NCI-H345 treated with DMSO at 0.1 percent for 48 hours (cell line): ENCODE measurements around the gene H2AZ2.
"Not testable (repeated sequence)": the region's sequence is repeated elsewhere in the genome, so short reads cannot be mapped to it uniquely, and the experiment has no call there.

ENCODE experiments used
- DNase-seq: peaks from one replicate; lab custom pipeline; 2025; ENCODE audit not compliant: unreplicated experiment; lab: John Stamatoyannopoulos, UW

Gene H2AZ2

GRCh38 chr7:44823255-44823781, 24.6 kb downstream of the H2AZ2 start:
- no peak for DNase-seq

- DNase-seq, result no peak
These were observed 28.6 kb downstream of the H2AZ2 start for GRCh38 chr7:44819292-44819691.

- DNase-seq, result no peak
These were observed 33.0 kb downstream of the H2AZ2 start for GRCh38 chr7:44814919-44815318.

DNA sequence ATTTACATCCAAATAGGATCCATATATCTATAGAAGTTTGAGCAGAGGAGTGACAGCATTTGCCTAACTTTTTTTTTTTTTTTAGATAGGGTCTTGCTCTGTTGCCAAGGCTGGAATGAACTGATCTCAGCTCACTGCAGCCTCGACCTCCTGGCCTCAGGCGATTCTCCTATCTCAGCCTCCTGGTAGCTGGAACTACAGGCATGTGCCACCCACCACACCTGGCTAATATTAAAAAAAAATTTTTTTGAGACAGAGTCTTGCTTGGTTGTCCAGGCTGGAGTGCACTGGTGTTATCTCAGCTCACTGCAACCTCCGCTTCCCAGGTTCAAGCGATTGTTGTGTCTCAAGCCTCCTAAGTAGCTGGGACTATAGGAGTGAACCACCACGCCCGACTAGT, 36.3 kb downstream of the H2AZ2 start:
- DNase-seq, result no peak

DNA sequence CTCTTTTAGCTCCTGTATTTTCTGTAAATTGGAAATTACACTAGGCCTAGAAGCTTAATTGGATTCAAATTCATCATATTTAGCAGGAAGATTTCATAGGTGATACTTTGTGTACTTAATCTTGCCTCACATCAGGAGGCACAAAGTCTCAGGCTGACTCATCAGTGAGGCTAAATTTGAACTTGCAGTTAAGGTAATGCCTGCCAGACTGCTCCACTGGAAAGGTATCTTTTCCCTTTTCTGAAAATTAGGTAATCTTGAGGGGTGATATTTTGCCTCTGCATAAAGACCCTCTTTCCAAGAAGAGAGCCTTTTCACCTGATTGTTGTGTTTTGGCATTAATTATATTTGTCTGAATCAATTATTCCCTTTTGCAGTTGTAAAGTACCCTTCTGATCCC, 36.8 kb downstream of the H2AZ2 start:
- DNase-seq, result no peak

DNA sequence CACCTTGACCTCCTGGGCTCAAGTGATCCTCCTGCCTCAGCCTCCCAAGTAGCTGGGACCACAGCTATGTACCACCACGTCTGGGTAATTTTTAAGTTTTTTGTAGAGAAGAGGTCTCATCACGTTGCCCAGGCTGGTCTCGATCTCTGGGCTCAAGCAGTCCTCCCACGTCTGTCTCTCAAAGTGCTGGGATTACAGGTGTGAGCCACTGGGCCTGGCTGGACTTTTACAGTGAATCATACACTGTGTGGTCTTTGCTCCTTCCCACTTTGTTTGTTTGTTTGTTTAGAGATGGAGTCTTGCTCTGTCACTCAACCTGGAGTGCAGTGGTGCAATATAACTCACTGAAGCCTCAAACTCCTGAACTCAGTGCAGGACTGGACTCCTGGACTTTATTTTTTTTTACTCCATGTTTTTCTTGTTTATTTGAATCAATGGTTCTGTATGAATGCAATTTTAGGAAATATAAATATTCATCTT, 38.9 kb downstream of the H2AZ2 start:
- DNase-seq, result no peak

GRCh38 chr7:44805950-44806349, 41.9 kb downstream of the H2AZ2 start:
- DNase-seq, result no peak

DNA sequence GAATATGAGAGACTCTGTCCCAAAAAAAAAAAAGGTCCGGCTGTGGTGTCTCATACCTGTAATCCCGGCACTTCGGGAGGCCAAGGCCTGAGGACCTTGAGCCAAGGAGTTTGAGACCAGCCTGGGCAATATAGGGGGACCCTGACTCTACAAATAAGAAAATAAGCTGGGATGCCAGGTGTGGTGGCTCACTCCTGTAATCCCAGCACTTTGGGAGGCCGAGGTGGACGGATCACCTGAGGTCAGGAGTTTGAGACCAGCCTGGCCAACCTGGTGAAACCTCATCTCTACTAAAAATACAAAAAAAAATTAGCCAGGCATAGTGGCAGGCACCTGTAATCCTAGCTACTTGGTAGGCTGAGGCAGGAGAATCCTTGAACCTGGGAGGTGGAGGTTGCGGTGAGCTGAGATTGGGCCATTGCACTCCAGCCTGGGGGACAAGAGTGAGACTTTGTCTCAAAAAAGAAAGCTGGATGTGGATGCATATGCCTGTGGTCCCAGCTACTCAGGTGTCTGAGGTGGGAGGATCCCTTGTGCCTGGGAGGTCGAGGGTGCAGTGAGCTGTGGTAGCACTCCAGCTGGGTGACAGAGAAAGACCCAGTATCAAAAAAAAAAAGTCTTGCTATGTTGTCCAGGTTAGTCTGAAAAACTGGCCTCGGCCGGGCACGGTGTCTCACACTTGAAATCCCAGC, 43.9 kb downstream of the H2AZ2 start:
- DNase-seq, result not testable (repeated sequence)

- no peak for DNase-seq
These were observed 45.4 kb downstream of the H2AZ2 start for GRCh38 chr7:44802418-44803025.

DNA sequence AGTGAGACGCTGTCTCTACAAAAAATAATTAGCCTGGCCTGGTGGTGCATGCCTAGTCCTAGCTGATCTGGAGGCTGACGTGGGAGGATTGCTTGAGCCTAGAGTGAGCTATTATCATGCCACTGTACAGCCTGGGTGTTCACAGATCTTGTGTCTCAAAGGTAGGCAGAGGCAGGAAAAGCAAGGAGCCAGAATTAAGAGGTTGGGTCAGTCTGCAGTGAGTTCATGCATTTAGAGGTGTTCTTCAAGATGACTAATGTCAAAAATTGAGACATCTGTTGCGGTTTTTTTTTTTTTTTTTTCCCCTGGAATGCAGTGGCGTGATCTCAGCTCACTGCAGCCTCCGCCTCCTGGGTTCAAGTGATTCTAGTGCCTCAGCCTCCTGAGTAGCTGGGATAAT, 46.0 kb downstream of the H2AZ2 start:
- DNase-seq, result no peak

- no peak for DNase-seq
These were observed 47.9 kb downstream of the H2AZ2 start for GRCh38 chr7:44799939-44800338.

DNA sequence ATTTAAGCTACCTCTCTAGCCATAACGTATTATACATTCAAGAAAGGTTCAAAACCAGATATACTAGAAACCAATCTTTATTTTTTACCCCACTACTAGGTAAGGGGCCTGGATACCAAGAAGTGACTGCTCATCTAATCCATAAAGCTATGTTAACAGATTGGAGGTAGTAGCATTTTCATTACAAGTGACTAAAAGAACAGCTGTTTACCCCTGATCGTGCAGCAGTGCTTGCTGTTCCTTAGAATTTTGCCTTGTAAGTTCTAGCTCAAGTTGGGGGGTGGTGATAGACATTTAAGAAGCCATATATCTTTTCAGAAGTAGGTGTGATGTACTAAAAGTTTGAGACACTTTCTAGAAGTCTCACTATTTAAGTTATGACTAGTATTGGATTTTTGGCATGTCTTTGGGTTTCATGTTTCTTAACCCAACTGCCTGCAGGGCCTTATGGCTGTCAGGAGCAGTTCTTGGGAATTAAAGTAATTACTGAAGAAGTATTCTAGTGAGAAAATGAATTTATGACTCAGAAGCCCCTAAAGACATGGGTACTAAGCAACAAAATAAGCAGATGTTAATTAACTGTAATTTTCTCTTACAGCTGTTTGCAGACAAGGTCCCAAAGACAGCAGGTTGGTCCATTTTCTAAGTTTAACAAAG, 49.1 kb downstream of the H2AZ2 start:
- DNase-seq, result no peak

- peak; percentile 59 for DNase-seq
These were observed 50.3 kb downstream of the H2AZ2 start for GRCh38 chr7:44797329-44798258.

GRCh38 chr7:44796504-44797328, 51.2 kb downstream of the H2AZ2 start, which contains the start of gene PPIA:
Gene PPIA (plus strand): TSS chr7:44796681. CDS start chr7:44796725, 44 bp downstream.
- peak; percentile 92 for DNase-seq

DNA sequence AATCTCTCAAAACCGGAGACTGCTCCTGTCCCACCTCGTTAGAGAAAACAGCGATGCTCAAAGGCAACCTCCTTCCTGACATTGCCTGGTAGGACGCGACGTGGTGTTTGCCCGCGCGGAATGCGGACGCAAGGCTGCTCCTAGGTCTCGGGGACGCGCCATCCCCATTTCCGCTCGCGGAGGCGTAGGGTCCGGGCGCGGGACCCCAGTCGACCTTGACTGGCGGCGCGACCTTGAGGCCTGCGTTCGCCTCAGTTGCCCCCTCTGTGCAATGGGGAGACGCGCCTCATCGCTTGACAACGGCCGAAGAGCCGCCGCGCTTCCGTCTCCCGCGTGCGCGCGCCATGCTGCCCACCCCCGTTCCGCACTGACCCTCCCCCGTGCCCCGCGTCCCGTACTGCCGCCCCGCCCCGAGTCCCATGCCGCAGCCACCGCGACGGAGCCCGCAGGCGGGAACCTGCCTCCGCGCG, 51.8 kb downstream of the H2AZ2 start:
- DNase-seq, result no peak

DNA sequence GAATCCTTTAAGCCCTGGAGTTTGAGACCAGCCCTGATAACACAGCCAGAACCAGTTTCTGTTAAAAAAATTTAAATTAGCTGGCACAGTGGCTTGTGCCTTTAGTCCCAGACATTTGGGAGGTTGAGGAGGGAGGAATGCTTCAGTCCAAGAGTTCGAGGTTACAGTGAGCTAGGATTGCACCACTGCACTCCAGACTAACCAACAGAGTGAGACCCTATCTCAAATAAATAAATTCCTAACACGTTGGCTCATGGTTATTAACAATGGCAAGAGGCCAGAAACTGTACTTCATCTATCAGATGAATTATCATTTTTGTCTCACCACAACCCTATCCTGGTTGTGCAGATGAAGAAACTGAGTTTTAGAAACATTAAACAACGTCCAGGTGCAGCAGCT, 53.6 kb downstream of the H2AZ2 start:
- no peak for DNase-seq

DNA sequence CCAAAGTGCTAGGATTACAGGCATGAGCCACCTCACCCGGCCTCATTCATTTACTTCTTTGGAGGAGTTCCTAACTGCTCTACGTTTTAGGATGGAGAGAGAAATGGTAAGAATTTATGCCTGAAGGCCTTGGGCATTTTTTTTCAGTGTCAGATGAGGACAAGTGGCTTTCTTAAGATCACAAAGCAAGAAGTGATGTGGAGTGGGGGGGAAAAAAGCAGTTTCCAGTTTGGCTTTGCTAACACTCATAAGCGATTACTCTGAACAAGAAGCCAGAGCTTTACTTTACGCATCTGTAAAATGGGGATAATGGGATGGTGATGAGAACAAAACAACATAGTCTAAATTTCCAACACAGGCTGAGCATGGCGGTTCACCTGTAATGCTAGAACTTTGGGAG, 54.0 kb downstream of the H2AZ2 start:
- DNase-seq, result no peak

DNA sequence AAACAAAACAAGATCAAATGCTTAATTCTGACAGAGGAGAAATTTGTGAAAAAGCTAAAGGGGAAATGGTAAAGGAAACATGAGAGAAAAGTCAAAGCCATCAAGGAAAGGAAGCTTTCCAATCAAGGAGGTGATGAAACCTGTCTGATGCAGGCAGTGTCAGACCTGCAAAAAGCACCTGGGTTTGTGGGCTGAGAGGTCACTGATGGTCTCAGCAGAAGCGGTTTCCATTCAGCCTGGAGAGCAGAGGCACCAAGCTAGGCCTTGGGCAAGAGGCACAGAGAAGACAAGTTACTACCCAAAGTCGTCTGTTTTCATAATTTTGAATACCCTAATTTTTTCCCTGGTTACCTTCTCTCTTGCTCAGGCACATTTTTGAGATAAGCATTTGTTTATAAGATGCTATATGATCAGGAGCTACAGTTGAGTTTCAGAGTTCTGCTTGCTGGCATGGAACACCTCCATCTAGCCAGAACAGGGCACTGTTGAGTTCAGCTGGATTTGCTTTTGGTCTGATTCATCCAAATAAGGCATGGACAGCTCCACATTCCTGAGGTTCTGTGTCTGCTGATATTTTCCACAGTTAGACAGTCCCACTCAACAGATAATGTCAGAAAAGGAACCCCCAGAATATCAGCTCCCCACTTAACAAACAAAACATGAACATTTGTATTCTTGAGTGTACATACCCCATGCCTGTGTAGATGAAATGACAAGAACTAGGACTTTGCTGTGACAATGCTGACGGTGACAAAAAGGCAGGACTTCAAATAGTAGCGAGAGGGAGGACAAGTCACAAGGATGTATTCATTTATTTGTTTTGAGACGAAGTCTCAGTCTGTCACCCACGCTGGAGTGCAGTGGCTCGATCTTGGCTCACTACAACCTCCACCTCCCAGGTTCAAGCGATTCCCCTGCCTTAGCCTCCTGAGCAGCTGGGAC, 56.3 kb downstream of the H2AZ2 start:
- no peak for DNase-seq

DNA sequence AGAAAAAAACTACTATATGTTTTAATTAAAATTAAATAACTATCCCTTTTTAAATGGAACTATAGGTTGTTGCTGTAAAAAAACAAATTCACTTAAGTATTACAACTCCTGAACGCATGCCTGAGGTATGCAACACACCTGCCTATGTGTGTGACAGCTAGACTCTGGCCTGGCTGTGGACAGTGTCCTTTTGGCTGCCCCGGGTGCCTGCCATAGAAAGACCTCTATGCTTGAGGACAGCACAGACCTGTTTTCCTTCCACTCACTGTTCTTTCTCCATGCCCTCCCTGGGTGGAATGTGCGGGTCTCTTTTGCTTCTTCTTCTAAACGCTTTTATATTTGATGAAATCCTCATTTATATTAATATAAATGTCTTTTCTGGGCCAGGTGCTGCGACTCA, 57.9 kb downstream of the H2AZ2 start:
- no peak for DNase-seq
